ENCODE measurements around the gene MSH2.
"Not testable (repeated sequence)": the region's sequence is repeated elsewhere in the genome, so short reads cannot be mapped to it uniquely, and the experiment has no call there.

MSH2 gene

GRCh38 chr2:47407976-47408375, 5.0 kb downstream of the MSH2 start:
- not testable (repeated sequence) for DNase-seq (ENCODE audit: low read depth)

DNA sequence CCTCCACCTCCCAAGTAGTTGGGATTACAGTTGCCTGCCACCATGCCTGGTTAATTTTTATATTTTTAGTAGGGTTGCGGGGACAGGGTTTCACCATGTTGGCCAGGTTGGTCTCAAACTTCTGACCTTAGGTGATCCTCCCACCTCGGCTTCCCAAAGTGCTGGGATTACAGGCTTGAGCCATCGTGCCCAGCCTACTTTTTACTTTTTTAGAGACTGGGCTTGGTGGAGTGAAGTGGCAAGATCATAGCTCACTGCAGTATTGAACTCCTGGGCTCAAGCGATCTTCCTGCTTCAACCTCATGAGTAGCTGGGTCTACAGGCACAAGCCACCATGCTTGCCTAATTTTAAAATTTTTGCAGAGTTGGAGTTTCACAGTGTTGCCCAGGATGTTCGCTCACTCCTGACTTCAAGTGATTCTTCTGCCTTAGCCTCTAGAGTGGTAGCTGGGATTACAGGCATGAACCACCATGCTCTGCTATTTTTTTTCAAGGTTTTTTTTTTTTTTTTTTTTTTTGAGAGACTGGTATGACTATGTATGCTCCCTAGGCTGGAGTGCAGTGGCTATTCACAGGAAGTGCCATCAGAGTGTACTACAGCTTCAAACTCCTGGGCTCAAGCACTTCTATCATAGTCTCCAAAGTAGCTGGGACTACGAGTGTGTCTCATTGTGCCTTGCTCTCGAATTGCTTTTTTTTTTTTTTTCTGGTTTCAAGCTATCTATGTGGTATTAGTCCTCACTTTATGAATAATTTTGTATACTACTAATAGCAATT, 11.9 kb downstream of the MSH2 start:
- DNase-seq (ENCODE audit: low read depth), result no peak

DNA sequence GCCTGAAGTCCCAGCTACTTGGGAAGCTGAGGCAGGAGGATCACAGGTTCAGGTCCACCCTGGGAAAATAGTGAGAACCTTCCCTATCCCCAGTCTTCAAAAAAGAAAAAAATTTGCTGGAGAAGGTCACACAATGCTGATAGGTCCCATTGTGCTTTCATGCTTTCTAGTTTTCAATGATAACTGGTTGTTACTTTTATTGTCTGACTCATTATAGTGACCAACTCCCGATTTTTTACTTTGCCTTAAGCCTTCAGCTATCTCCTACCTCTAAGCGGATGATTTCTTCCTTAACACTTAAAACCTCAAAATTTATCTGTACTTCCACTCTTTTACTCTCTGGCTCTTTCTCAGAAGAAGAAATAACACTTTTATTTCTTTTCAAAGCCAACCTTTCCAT, 17.3 kb downstream of the MSH2 start:
- no peak for DNase-seq (ENCODE audit: low read depth)

- not testable (repeated sequence) for DNase-seq (ENCODE audit: low read depth)
Observed at GRCh38 chr2:47420683-47421082, 17.7 kb downstream of the MSH2 start.

DNA sequence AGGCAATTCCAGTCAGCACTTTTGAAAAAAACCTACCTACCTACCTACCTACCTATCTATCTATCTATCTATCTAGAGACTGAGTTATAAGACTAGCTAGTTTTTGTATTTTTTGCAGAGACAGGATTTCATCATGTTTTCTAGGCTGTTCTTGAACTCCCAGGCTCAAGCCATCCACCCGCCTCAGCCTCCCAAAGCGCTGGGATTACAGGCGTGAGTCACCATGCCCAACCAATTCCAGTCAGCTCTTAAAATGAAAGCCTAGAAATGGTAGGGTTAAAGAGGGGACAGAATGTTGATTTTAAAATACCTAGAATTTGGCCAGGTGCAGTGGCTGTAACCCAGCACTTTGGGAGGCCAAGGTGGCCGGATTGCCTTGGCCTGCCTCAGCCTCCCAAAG, 19.1 kb downstream of the MSH2 start:
- DNase-seq (ENCODE audit: low read depth), result no peak

GRCh38 chr2:47422560-47422959, 19.6 kb downstream of the MSH2 start:
- no peak for DNase-seq (ENCODE audit: low read depth)

- no peak for DNase-seq (ENCODE audit: low read depth)
Observed at GRCh38 chr2:47426786-47427185, 23.8 kb downstream of the MSH2 start.

DNA sequence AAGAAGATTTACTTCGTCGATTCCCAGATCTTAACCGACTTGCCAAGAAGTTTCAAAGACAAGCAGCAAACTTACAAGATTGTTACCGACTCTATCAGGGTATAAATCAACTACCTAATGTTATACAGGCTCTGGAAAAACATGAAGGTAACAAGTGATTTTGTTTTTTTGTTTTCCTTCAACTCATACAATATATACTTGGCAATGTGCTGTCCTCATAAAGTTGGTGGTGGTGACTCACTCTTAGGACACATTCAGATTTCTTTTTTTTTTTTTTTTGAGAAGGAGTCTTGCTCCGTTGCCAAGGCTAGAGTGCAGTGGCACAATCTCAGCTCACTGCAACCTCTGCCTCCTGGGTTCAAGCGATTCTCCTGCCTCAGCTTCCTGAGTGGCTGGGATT, 26.8 kb downstream of the MSH2 start:
- no peak for DNase-seq (ENCODE audit: low read depth)

DNA sequence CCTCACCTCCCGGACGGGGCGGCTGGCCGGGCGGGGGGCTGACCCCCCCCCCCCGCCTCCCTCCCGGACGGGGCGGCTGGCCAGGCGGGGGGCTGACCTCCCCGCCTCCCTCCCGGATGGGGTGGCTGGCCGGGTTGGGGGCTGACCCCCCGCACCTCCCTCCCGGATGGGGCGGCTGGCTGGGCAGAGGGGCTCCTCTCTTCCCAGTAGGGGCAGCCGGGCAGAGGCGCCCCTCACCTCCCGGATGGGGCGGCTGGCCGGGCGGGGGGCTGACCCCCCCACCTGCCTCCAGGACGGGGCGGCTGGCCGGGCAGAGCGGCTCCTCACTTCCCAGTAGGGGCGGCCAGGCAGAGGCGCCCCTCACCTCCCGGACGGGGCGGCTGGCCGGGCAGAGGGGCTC, 30.1 kb downstream of the MSH2 start:
- DNase-seq (ENCODE audit: low read depth), result not testable (repeated sequence)

DNA sequence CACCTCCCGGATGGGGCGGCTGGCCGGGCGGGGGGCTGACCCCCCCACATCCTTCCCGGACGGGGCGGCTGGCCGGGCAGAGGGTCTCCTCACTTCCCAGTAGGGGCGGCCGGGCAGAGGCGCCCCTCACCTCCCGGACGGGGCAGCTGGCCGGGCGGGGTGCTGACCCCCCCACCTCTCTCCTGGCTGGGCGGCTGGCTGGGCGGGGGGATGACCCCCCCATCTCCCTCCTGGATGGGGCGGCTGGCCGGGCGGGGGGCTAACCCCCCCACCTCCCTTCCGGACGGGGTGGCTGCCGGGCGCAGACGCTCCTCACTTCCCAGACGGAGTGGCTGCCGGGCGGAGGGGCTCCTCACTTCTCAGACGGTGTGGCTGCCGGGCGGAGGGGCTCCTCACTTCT, 30.5 kb downstream of the MSH2 start:
- DNase-seq (ENCODE audit: low read depth), result not testable (repeated sequence)

DNA sequence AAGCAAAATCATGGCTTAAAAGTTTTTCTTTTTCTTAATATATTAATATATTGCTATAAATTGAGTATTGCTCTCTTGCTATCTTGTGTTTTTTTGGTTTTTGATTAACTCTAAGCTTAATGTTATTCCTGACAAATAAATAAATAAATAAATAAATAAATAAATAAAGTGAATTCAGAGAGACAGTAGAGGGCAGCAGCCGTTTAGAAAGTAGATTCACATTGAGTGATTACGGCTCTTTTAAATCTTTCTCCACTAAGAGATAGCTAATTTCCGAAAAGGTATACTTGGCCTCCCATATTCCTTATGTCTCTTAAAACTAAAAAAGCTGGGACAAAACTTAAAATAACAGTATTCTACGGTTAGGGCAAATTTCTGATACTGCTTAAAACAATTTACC, 34.3 kb downstream of the MSH2 start:
- DNase-seq (ENCODE audit: low read depth), result no peak

- no peak for DNase-seq (ENCODE audit: low read depth)
Observed at GRCh38 chr2:47438106-47438505, 35.1 kb downstream of the MSH2 start.

DNA sequence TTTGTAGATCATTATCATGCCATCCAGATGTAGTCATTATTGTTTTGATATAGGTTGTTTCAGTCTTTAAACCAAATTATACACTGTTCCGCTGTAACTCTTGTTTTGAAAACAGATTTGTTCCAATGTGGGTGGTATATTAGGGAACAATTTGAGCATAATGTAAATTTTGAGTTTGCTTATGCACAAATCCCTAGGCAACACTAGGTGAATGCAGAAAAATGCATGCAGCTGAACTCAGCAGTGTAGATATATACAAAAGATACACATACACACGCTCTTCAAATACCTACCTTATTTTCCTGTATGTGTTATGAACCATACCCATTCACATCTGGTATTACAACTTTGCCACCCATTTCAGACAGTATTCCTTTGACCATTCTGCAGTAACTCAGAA, 35.8 kb downstream of the MSH2 start:
- no peak for DNase-seq (ENCODE audit: low read depth)

- DNase-seq (ENCODE audit: low read depth), result no peak
Observed at GRCh38 chr2:47451790-47452189, 48.8 kb downstream of the MSH2 start.

DNA sequence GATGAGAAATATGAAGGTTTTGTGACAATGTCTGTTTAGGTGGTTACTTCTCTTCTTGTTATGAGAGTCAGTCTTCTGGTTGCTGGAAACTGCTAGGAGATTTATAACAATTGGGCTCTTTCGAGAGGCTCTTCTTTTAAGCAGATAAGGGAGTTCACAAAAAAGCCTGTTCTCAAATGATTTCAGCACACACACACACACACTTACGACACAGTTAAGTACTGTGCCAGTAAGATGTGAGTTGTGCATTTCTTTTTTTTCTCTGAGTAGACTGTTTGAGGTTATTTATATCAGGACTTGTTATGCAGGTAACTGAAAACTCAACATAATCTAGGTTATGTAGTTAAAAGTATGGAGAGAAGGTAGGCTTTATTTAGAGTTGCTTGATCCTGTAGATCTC, 49.8 kb downstream of the MSH2 start:
- no peak for DNase-seq (ENCODE audit: low read depth)

DNA sequence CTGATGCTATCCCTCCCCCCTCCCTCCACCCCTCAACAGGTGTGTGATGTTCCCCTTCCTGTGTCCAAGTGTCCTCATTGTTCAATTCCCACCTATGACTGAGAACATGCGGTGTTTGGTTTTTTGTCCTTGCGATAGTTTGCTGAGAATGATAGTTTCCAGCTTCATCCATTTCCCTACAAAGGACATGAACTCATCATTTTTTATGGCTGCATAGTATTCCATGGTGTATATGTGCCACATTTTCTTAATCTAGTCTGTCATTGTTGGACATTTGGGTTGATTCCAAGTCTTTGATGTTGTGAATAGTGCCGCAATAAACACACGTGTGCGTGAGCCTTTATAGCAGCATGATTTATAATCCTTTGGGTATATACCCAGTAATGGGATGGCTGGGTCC, 51.9 kb downstream of the MSH2 start:
- DNase-seq (ENCODE audit: low read depth), result not testable (repeated sequence)

DNA sequence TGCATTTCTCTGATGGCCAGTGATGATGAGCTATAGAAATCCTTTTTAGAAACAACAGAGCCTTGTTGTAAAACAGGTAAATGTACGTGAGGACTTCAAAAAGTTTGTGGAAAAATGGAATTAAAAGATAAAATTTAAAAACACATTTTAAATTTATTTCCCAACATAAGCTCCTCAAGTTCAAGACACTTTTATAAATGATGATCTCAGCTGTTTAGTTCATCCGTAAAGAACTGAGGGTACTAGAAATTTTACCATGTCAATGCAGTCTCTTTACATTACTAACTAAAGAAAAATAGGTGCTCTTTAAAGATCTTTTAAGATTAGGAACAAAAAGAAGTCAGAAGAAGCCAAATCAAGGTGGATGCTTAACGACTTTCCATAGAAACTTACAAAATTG, 52.5 kb downstream of the MSH2 start:
- no peak for DNase-seq (ENCODE audit: low read depth)

- no peak for DNase-seq (ENCODE audit: low read depth)
Observed at GRCh38 chr2:47456851-47457250, 53.9 kb downstream of the MSH2 start.

DNA sequence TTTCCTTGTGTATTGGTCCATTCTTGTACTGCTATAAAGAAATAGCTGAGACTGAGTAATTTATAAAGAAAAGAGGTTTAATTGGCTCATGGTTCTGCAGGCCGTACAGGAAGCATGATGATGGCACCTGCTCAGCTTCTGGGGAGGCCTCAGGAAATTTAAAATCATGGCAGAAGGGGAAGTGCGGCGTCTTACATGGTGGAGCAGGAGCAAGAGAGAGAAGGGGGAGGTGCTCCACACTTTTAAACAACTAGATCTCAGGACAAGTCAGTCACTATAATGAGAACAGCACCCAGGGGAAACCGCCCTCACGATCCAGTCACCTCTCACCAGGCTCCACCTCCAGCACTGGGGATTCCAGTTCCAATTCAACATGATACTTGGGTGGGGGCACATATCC, 54.3 kb downstream of the MSH2 start:
- DNase-seq (ENCODE audit: low read depth), result no peak

DNA sequence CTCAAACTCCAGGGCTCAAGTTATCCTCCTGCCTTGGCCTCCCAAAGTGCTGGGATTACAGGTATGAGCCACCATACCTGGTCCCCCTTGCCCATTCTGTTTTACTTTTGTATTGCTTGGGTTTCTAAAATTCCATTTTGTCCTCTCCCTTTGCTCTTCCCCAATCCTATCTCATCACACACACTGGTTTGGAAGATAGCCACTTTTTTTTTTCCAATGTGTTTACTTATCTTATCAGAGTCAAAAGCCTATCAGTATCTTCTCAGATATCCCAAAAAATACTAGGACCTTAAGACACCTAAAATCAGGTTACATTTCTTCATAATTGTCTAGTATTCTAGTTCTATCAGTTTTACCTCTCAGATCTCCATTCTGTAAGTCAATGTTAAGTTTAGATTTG, 56.1 kb downstream of the MSH2 start:
- DNase-seq (ENCODE audit: low read depth), result no peak

DNA sequence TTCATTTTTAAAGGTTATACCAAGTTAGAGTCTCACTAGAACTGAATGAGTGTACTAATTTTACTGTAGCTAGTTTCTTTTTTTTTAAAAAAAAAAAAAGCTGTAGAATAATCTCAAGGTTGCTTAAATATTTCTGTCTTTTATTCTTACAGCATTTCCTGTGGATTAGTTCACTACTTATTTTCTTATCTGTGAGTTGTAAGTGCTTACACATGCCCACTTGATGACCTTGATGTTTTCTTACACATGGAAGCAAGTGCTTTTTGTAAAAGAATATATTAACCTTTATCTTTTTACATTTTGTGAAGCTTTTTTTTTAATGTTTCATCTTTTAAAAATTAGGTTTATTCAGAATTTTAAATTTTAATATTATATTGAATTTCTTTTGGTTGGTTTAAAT, 57.8 kb downstream of the MSH2 start:
- no peak for DNase-seq (ENCODE audit: low read depth)

DNA sequence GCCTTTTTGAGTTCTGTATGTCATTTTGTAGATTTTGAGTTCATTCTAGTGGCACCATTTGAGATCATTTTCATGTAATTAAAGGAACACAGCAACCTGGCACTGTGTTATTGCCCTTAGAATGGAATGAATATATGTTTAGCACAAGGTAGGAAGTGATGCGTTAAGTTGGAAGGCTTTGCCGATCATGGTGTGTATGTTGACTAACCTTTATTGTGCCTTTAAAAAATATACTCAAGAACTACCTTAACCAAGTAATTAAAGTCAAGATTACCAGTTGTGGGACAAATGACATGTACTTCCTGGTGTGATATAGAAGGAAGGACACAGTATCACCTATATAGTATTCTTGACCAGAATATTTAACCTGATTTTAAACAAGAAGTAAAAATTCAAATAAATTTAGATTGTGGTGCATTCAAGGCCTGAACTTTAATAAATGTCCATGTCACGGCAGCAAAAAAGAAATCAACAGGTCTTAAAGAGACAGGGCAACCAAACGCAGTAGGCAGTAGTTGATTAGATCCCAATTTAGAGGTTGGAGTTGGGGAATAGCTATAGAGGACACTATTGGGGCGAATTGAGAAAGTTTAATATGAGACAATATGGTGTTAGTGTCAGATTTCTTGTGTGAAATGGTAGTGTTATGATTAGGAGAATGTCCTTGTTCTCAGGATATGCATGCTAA, 68.6 kb downstream of the MSH2 start:
- no peak for DNase-seq (ENCODE audit: low read depth)

GRCh38 chr2:47479863-47480262, 76.9 kb downstream of the MSH2 start:
- no peak for DNase-seq (ENCODE audit: low read depth)

- DNase-seq (ENCODE audit: low read depth), result no peak
Observed at GRCh38 chr2:47483191-47483590, 80.2 kb downstream of the MSH2 start.
